AG08395 (cell line): ENCODE data around the gene B4GALT5.

Source experiments
- DNase-seq: peaks from one replicate; pipeline ENCODE4 v3.0.0; 2012; ENCODE audit warnings: mixed read lengths, low spot score

Gene B4GALT5

GRCh38 chr20:49657118-49657901, 56.4 kb downstream of the B4GALT5 start:
- peak; percentile 76 for DNase-seq

- no peak for DNase-seq
These were observed 57.4 kb downstream of the B4GALT5 start for GRCh38 chr20:49656304-49656703.

- DNase-seq, result no peak
These were observed 59.7 kb downstream of the B4GALT5 start for GRCh38 chr20:49653925-49654434.

GRCh38 chr20:49649672-49650071, 64.0 kb downstream of the B4GALT5 start:
- no peak for DNase-seq

GRCh38 chr20:49647550-49647949, 66.1 kb downstream of the B4GALT5 start:
- DNase-seq, result no peak

- no peak for DNase-seq
These were observed 67.2 kb downstream of the B4GALT5 start for GRCh38 chr20:49646528-49646927.

GRCh38 chr20:49646126-49646525, 67.6 kb downstream of the B4GALT5 start:
- DNase-seq, result peak; percentile 30

- no peak for DNase-seq
These were observed 68.6 kb downstream of the B4GALT5 start for GRCh38 chr20:49644980-49645565.

- DNase-seq, result no peak
These were observed 70.9 kb downstream of the B4GALT5 start for GRCh38 chr20:49642816-49643215.

GRCh38 chr20:49641683-49642656, 71.7 kb downstream of the B4GALT5 start:
- no peak for DNase-seq

- no peak for DNase-seq
These were observed 76.5 kb downstream of the B4GALT5 start for GRCh38 chr20:49637046-49637637.

- DNase-seq, result no peak
These were observed 77.2 kb downstream of the B4GALT5 start for GRCh38 chr20:49636447-49636846.

GRCh38 chr20:49635866-49636265, 77.8 kb downstream of the B4GALT5 start:
- DNase-seq, result no peak

GRCh38 chr20:49635166-49635565, 78.5 kb downstream of the B4GALT5 start:
- DNase-seq, result no peak

GRCh38 chr20:49634116-49634515, 79.6 kb downstream of the B4GALT5 start:
- no peak for DNase-seq

- no peak for DNase-seq
These were observed 80.0 kb downstream of the B4GALT5 start for GRCh38 chr20:49633643-49634042.

- DNase-seq, result no peak
These were observed 80.7 kb downstream of the B4GALT5 start for GRCh38 chr20:49633023-49633422.

GRCh38 chr20:49631856-49632418, 81.7 kb downstream of the B4GALT5 start:
- DNase-seq, result no peak

- DNase-seq, result no peak
These were observed 82.5 kb downstream of the B4GALT5 start for GRCh38 chr20:49631061-49631716.

- no peak for DNase-seq
These were observed 83.2 kb downstream of the B4GALT5 start for GRCh38 chr20:49630396-49630951.

- no peak for DNase-seq
These were observed 84.1 kb downstream of the B4GALT5 start for GRCh38 chr20:49629606-49630005.
